ENCODE results near the gene MRGPRF.

GRCh38 chr11:68976563-68976962, 36.5 kb downstream of the MRGPRF start:
- no peak for TF ChIP-seq CTCF (IDR thresholded peaks at IDR 0.05)
- no peak for TF ChIP-seq POLR2A (IDR thresholded peaks at IDR 0.05)
- no peak for TF ChIP-seq POLR2AphosphoS5 (IDR thresholded peaks at IDR 0.05)
